HCT116 (cell line): Measurements from ENCODE around the gene PKN3. TPM values are rescaled to one million over a fixed set of nuclear protein-coding genes. Genes with fewer than 3 reads are reported as not detected.

Experiments used
- ATAC-seq: fragments of 200-7000 bp; cut with Tn5 transposase; 2 replicates; pipeline ENCODE4 v1.9.1; 2020; ENCODE audit warnings: mild to moderate bottlenecking, moderate library complexity
- BruUV-seq: library from RNA; stranded (reverse); fragments of 400-500 nt; replicated peaks from 2 replicates; lab custom pipeline; 2021; lab: Mats Ljungman, UMichigan
- CTCF ChIA-PET: fragments of 300-600 bp; sonication (Branson Sonifier 250); formaldehyde crosslinking; loops from one replicate; lab custom pipeline; 2021; ENCODE audit warnings: antibody characterized with exemption; lab: Charles Lee
- POLR2A ChIA-PET: fragments of 300-600, 350-600 bp; sonication (Branson Sonifier 250); formaldehyde crosslinking; loops from one replicate; lab custom pipeline; 2021; ENCODE audit warnings: antibody characterized with exemption; lab: Charles Lee
- RAD21 ChIA-PET, 2 experiments: fragments of 300-600 bp; sonication (Branson Sonifier 250); formaldehyde crosslinking; loops; one replicate each; lab custom pipeline; 2023; ENCODE audit warnings: low total read pairs in 2 of 2; ENCODE audit not compliant: uncharacterized antibody in 2 of 2, unreplicated experiment in 2 of 2, low non-redundant PET in 1 of 2; lab: Charles Lee
- DNase-seq: peaks from one replicate; pipeline ENCODE4 v3.0.0-alpha.2; 2010; ENCODE audit warnings: low read depth, low spot score
- H2AFZ ChIP-seq: fragments of 200-600 bp; shearing (Covaris generic), sonication (generic); 2 replicates; pipeline ENCODE4 v1.6.1; 2017; ENCODE audit warnings: low read depth, mixed run types, mixed read lengths, antibody characterized with exemption, low read length; ENCODE audit not compliant: poor library complexity, severe bottlenecking
- H3K27ac ChIP-seq: 2 replicates; pipeline ENCODE4 v1.5.1; 2012; ENCODE audit warnings: low read depth, low read length
- H3K27me3 ChIP-seq: fragments of 200-600 bp; sonication (generic); 2 replicates; pipeline ENCODE4 v1.6.1; 2016; ENCODE audit warnings: mixed run types, low read length, mixed read lengths; ENCODE audit not compliant: insufficient read depth
- H3K36me3 ChIP-seq, 2 experiments: fragments of 200-500 bp in 1 of 2; fragments of 200-600 bp in 1 of 2; sonication (Bioruptor generic) in 1 of 2; sonication (generic) in 1 of 2; 2 replicates each; pipeline versions ENCODE4 v1.5.1 to v1.6.1; 2014 to 2016; ENCODE audit warnings: low read length in 2 of 2, inconsistent platforms in 1 of 2, mixed read lengths in 1 of 2, mixed run types in 1 of 2; ENCODE audit not compliant: insufficient read depth in 2 of 2, control insufficient read depth in 1 of 2
- H3K4me1 ChIP-seq, 2 experiments: fragments of 200-600 bp in 1 of 2; sonication (generic) in 1 of 2; 2 replicates each; pipeline versions ENCODE4 v1.5.1 to v1.6.1; 2012 to 2017; ENCODE audit warnings: low read length in 2 of 2, inconsistent platforms in 1 of 2, mild to moderate bottlenecking in 1 of 2, mixed read lengths in 1 of 2, mixed run types in 1 of 2, moderate library complexity in 1 of 2; ENCODE audit not compliant: insufficient read depth in 2 of 2, control insufficient read depth in 1 of 2
- H3K4me2 ChIP-seq: fragments of 200-600 bp; sonication (generic); 2 replicates; pipeline ENCODE4 v1.6.1; 2017; ENCODE audit warnings: mixed run types, low read length, mixed read lengths
- H3K4me3 ChIP-seq, 2 experiments: fragments of 200-600 bp in 1 of 2; sonication (generic) in 1 of 2; replicated peaks in 1 of 2; 2 replicates each; pipeline ENCODE4 v1.5.1; 2011 to 2016; ENCODE audit warnings: low read length in 2 of 2, control low read depth in 1 of 2, low read depth in 1 of 2, mild to moderate bottlenecking in 1 of 2, mixed read lengths in 1 of 2, mixed run types in 1 of 2
- H3K79me2 ChIP-seq: fragments of 200-600 bp; sonication (generic); 2 replicates; pipeline ENCODE4 v1.6.1; 2017; ENCODE audit warnings: mild to moderate bottlenecking, mixed run types, low read length, moderate library complexity, mixed read lengths; ENCODE audit not compliant: insufficient read depth
- H3K9ac ChIP-seq: fragments of 200-600 bp; sonication (generic); 2 replicates; pipeline ENCODE4 v1.6.1; 2016; ENCODE audit warnings: low read length, mixed read lengths
- H3K9me2 ChIP-seq: fragments of 200-600 bp; sonication (generic), shearing (Covaris generic); 2 replicates; pipeline ENCODE4 v1.6.1; 2017; ENCODE audit warnings: mixed run types, mild to moderate bottlenecking, moderate library complexity; ENCODE audit not compliant: insufficient read depth
- H3K9me3 ChIP-seq, 2 experiments: fragments of 200-500 bp in 1 of 2; fragments of 200-600 bp in 1 of 2; sonication (Bioruptor generic) in 1 of 2; sonication (generic) in 1 of 2; 2 replicates each; pipeline ENCODE4 v1.6.1; 2014 to 2017; ENCODE audit warnings: low read length in 2 of 2, mixed read lengths in 2 of 2, inconsistent platforms in 1 of 2, low read depth in 1 of 2, mild to moderate bottlenecking in 1 of 2, mixed run types in 1 of 2, moderate library complexity in 1 of 2; ENCODE audit not compliant: control insufficient read depth in 1 of 2, insufficient read depth in 1 of 2
- H4K20me1 ChIP-seq: fragments of 200-600 bp; sonication (generic), shearing (Covaris generic); 2 replicates; pipeline ENCODE4 v1.6.1; 2017; ENCODE audit warnings: mixed run types, mild to moderate bottlenecking, moderate library complexity; ENCODE audit not compliant: insufficient read depth
- ELF1 ChIP-seq: IDR thresholded peaks from 2 replicates; pipeline ENCODE4 v1.6.1; 2012; ENCODE audit warnings: low read depth, borderline replicate concordance
- EZH2 ChIP-seq: fragments of 200-600 bp; sonication (generic); IDR thresholded peaks from 2 replicates; pipeline ENCODE4 v1.6.1; 2017; ENCODE audit warnings: antibody characterized with exemption, mixed run types
- FOSL1 ChIP-seq: IDR thresholded peaks from 2 replicates; pipeline ENCODE4 v1.6.1; 2012; ENCODE audit warnings: low read depth
- JUND ChIP-seq: IDR thresholded peaks from 2 replicates; pipeline ENCODE4 v1.6.1; 2012
- POLR2A ChIP-seq: IDR thresholded peaks from 2 replicates; pipeline ENCODE4 v1.7.0; 2011; ENCODE audit warnings: borderline replicate concordance; ENCODE audit not compliant: insufficient read depth, insufficient read length; ENCODE audit errors: extremely low read depth
- SP1 ChIP-seq: IDR thresholded peaks from 2 replicates; pipeline ENCODE4 v1.6.1; 2012; ENCODE audit warnings: low read depth
- ZNF274 ChIP-seq: fragments of 200-500 bp; sonication (Bioruptor generic); IDR thresholded peaks from 2 replicates; pipeline ENCODE4 v1.6.1; 2014; ENCODE audit warnings: mild to moderate bottlenecking, low read depth, low read length, inconsistent platforms
- intact Hi-C: fragments of 100-400 bp; cut with micrococcal nuclease; formaldehyde crosslinking; loops from 2 replicates; pipeline ENCODE4 v1.10.0; 2022
- total RNA-seq: library from RNA; stranded (reverse); gene quantifications from one replicate; pipeline ENCODE4 v1.2.1, GENCODE V29; 2021; ENCODE audit not compliant: unreplicated experiment
- TF ChIP-seq, protein P1 (sequence below): IDR thresholded peaks from 2 replicates; pipeline ENCODE4 v1.6.1; 2012
- TF ChIP-seq, protein P2 (sequence below), 3 experiments: fragments of 200-600 bp in 1 of 3; sonication (generic) in 1 of 3; IDR thresholded peaks in 2 of 3; conservative IDR thresholded peaks in 1 of 3; 2 replicates each; pipeline ENCODE4 v1.5.1; 2012 to 2017; ENCODE audit warnings: low read depth in 2 of 3, low read length in 2 of 3, antibody characterized with exemption in 1 of 3, borderline replicate concordance in 1 of 3, control low read depth in 1 of 3, mild to moderate bottlenecking in 1 of 3, mixed read lengths in 1 of 3, mixed run types in 1 of 3, moderate library complexity in 1 of 3; ENCODE audit not compliant: insufficient read depth in 1 of 3
- TF ChIP-seq, protein P3 (sequence below): IDR thresholded peaks from 2 replicates; pipeline ENCODE4 v1.6.1; 2011; ENCODE audit warnings: mild to moderate bottlenecking, low read length, moderate library complexity; ENCODE audit not compliant: insufficient replicate concordance; ENCODE audit errors: extremely low read depth

The PKN3 gene
- total RNA-seq, 1 experiment from 2014 or later = 37.9 TPM

DNA sequence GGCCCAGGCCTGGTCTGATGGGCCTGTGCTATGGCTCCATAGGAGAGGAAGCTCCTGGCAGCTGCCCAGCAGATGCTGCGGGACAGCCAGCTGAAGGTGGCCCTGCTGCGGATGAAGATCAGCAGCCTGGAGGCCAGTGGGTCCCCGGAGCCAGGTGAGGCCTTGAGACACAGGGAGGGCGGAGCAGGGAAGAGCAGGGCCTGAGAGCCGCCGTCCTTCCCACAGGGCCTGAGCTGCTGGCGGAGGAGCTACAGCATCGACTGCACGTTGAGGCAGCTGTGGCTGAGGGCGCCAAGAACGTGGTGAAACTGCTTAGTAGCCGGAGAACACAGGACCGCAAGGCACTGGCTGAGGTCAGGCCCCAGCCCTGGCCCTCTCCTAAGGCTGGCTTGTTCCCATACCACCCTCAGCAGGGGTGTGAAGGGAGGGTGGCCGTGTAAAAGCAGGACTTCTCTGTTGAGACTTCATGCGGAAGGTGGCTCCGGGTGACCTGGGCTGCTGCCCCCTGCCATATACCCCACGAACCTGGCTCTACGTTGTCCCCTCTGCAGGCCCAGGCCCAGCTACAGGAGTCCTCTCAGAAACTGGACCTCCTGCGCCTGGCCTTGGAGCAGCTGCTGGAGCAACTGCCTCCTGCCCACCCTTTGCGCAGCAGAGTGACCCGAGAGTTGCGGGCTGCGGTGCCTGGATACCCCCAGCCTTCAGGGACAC is 4.5 kb downstream of the PKN3 start:
- POLR2A ChIA-PET = interaction anchor here (1.0 kb wide), 1 partner anchor 49 kb away, joined by 3 read pairs; no protein-coding TSS in a partner anchor
- no TSS peak for BruUV-seq

More for the DNA sequence above, 4.5 kb downstream of the PKN3 start:
- no peak for TF ChIP-seq FOSL1
- TF ChIP-seq, protein P1, sequence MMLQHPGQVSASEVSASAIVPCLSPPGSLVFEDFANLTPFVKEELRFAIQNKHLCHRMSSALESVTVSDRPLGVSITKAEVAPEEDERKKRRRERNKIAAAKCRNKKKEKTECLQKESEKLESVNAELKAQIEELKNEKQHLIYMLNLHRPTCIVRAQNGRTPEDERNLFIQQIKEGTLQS = no peak
- TF ChIP-seq POLR2A = no peak
- no peak for TF ChIP-seq JUND
- no peak for TF ChIP-seq ZNF274
- no peak for TF ChIP-seq ELF1
- TF ChIP-seq, protein P2, sequence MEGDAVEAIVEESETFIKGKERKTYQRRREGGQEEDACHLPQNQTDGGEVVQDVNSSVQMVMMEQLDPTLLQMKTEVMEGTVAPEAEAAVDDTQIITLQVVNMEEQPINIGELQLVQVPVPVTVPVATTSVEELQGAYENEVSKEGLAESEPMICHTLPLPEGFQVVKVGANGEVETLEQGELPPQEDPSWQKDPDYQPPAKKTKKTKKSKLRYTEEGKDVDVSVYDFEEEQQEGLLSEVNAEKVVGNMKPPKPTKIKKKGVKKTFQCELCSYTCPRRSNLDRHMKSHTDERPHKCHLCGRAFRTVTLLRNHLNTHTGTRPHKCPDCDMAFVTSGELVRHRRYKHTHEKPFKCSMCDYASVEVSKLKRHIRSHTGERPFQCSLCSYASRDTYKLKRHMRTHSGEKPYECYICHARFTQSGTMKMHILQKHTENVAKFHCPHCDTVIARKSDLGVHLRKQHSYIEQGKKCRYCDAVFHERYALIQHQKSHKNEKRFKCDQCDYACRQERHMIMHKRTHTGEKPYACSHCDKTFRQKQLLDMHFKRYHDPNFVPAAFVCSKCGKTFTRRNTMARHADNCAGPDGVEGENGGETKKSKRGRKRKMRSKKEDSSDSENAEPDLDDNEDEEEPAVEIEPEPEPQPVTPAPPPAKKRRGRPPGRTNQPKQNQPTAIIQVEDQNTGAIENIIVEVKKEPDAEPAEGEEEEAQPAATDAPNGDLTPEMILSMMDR (IDR thresholded peaks at IDR 0.05 in 2 of 3, conservative IDR thresholded peaks at IDR 0.05 in 1 of 3; ENCODE audit: borderline replicate concordance in 1 of 3, insufficient read depth in 1 of 3, low read depth in 2 of 3, low read length in 2 of 3) = no peak
- no peak for TF ChIP-seq SP1
- TF ChIP-seq EZH2 = no peak
- TF ChIP-seq, protein P3, sequence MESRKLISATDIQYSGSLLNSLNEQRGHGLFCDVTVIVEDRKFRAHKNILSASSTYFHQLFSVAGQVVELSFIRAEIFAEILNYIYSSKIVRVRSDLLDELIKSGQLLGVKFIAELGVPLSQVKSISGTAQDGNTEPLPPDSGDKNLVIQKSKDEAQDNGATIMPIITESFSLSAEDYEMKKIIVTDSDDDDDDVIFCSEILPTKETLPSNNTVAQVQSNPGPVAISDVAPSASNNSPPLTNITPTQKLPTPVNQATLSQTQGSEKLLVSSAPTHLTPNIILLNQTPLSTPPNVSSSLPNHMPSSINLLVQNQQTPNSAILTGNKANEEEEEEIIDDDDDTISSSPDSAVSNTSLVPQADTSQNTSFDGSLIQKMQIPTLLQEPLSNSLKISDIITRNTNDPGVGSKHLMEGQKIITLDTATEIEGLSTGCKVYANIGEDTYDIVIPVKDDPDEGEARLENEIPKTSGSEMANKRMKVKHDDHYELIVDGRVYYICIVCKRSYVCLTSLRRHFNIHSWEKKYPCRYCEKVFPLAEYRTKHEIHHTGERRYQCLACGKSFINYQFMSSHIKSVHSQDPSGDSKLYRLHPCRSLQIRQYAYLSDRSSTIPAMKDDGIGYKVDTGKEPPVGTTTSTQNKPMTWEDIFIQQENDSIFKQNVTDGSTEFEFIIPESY = no peak
- H3K9me2 ChIP-seq = no peaks in the 10 kb centered on the region
- peaks cover 4 to 15% of the 10 kb centered on the region in 2 experiments; a peak in 3 of 4 replicates for H3K4me1 ChIP-seq
- no peak overlapping the region for H3K4me2 ChIP-seq
- peaks cover 4 to 17% of the 10 kb centered on the region in 2 experiments; a peak in 2 of 4 replicates for H3K36me3 ChIP-seq
- no peaks in the 10 kb centered on the region for H3K27me3 ChIP-seq
- intact Hi-C loops = no loop called here
- H2AFZ ChIP-seq = no peak overlapping the region
- ChIA-PET RAD21 (no interaction called here), CTCF (no interaction called here)
- DNase-seq (no peak), ATAC-seq (no peak)
- no peak overlapping the region for H3K27ac ChIP-seq
- no peaks in the 10 kb centered on the region for H3K9me3 ChIP-seq
- H3K79me2 ChIP-seq = peaks cover 18% of the 10 kb centered on the region
- H3K4me3 ChIP-seq = no peak overlapping the region
- H3K9ac ChIP-seq = no peak overlapping the region
- no peaks in the 10 kb centered on the region for H4K20me1 ChIP-seq
